Dendritic cell treated with granulocyte-macrophage colony-stimulating factor and Interleukin-4, amounts not matched to agents 40 ng/mL and 50 ng/mL, for 4 days (primary cell): Measurements from ENCODE around the gene BBS9.

ENCODE experiments used
- H3K27ac Mint-ChIP-seq: one replicate; pipeline ENCODE4 v1.8.0; 2022; ENCODE audit warnings: mild to moderate bottlenecking, mixed read lengths
- H3K27me3 Mint-ChIP-seq: one replicate; pipeline ENCODE4 v1.8.0; 2022; ENCODE audit warnings: mild to moderate bottlenecking, mixed read lengths
- H3K36me3 Mint-ChIP-seq: one replicate; pipeline ENCODE4 v1.8.0; 2022; ENCODE audit warnings: low read depth, mixed read lengths
- H3K4me1 Mint-ChIP-seq: one replicate; pipeline ENCODE4 v1.8.0; 2022; ENCODE audit warnings: low read depth, mixed read lengths
- H3K4me3 Mint-ChIP-seq: one replicate; pipeline ENCODE4 v1.8.0; 2022; ENCODE audit warnings: mild to moderate bottlenecking, moderate library complexity, mixed read lengths
- H3K9me3 Mint-ChIP-seq: one replicate; pipeline ENCODE4 v1.8.0; 2022; ENCODE audit warnings: mixed read lengths
- intact Hi-C: fragments of 100-400 bp; cut with micrococcal nuclease; formaldehyde crosslinking; loops from one replicate; pipeline ENCODE4 v1.15.0; 2022

The BBS9 gene

DNA sequence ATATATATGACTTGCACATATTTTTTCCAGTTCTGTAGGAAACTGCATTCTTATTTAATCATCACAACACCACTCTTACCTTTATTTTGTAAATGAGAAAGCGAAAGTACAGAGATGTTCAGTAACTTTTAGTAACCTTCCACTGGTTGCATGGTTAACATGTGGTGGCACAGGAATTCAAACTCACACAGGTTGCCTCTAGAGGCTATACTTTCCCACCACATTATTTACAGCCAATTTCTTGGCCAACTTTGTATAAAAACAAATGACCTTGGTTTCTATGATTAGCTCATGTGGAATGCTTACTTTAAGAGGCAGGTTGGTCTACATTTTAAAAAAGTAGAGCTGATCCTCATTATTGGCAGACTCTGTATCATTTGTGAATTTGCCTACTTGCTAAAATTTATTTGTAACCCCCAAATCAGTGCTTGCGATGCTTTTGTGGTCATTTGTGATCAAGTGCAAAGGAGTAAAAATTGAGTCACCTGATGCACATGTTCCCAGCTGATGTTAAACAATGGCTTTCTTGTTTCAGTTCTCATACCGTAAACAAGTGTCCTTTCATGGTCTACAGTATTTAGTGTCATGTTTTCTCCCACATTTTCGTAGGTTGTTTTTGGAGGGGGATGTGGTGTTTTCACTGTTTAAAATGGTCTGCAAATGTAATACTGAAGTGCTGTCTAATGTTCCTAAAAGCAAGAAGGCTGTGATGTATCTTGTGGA is 14.8 kb downstream of the BBS9 start:
- Mint-ChIP-seq H3K36me3 (no peaks in the 10 kb centered on the region), H3K27ac (no peak overlapping the region), H3K4me3 (no peak overlapping the region), H3K4me1 (no peaks in the 10 kb centered on the region), H3K9me3 (peaks cover 17% of the 10 kb centered on the region), H3K27me3 (no peaks in the 10 kb centered on the region)
- intact Hi-C loops: no loop called here

DNA sequence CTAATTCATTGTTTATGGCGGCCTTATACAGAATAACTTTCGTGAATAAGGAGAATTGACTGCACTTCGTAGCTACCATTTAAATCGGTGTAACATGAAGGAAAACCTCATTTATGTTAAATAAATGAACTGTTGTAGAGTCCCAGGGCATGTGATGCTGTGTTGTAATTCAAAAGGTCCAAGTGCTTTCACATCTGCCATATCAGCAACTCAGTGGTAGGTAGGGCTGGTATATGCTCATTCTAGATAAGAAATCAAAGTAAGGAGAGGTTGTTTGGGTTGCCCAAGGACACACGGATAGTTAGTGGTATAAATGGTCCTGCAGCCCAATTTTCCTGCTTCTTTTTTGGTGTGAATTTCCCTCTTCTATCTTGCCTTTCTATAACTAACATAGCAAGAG is 15.8 kb downstream of the BBS9 start:
- Mint-ChIP-seq H3K4me3 (no peak overlapping the region), H3K4me1 (no peaks in the 10 kb centered on the region), H3K9me3 (peaks cover 17% of the 10 kb centered on the region), H3K27ac (no peak overlapping the region), H3K36me3 (no peaks in the 10 kb centered on the region), H3K27me3 (no peaks in the 10 kb centered on the region)
- intact Hi-C loops: no loop called here

DNA sequence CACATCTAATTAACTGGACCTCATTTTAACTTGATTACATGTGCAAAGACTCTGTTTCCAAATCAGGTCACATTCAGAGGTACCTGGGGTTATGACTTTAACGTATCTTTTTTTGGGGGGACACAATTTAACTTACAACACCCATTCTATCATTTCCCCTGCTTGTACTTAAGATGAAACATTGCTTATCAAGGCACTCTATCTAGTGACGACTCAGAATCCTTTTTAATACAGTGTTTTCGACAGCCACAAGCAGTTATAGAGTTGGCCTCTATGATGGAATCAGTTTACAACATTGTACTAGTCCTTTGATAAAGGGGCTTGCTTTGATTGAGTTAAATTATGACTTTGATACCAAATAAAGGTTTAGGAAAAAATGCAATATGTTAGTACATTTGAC is 22.7 kb downstream of the BBS9 start:
- Mint-ChIP-seq H3K36me3 (no peaks in the 10 kb centered on the region), H3K9me3 (no peaks in the 10 kb centered on the region), H3K4me1 (no peaks in the 10 kb centered on the region), H3K4me3 (no peak overlapping the region), H3K27ac (no peak overlapping the region), H3K27me3 (no peaks in the 10 kb centered on the region)
- intact Hi-C loops: no loop called here

DNA sequence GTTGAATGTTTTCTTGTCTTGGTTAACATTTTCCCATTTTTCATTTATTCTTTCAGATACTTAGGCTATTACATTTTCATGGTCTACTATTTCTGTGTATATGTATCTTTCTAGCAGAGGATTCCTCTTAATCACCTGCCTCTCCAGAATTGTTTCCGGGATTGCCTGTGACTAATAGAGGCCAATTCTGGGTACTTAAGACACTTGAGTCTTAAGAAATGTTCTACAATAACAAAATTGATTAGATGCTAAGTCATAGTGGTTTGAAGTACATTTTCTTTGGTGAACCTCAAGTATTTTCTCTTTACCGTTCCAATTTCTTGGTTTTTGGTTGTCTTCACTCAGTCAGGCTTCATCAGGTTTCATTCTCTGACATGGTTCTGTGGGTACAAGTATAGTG is 26.4 kb downstream of the BBS9 start:
- no peaks in the 10 kb centered on the region for H3K36me3 Mint-ChIP-seq
- intact Hi-C loops: no loop called here
- no peak overlapping the region for H3K4me3 Mint-ChIP-seq
- no peaks in the 10 kb centered on the region for H3K9me3 Mint-ChIP-seq
- no peak overlapping the region for H3K27ac Mint-ChIP-seq
- no peaks in the 10 kb centered on the region for H3K4me1 Mint-ChIP-seq
- H3K27me3 Mint-ChIP-seq: no peaks in the 10 kb centered on the region

DNA sequence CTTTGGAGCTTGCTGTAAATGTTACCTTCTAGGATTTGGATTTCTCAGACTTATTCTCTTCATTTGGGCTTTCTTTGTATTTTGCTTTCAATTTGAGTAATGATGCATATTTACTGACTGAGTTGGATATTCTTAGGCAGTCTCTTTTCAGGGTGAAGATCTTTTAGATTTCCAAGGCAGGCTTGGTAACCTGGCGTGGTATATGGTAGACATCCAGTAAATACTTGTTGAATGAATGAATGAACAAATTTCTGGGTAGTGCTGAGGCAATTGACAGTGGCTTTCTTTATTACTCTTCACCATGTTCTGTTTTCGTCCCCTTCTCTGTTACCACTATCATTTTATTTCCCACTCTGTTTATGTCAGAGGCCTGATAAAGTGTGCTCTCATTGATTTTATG is 27.1 kb downstream of the BBS9 start:
- no peaks in the 10 kb centered on the region for H3K9me3 Mint-ChIP-seq
- no peak overlapping the region for H3K27ac Mint-ChIP-seq
- H3K27me3 Mint-ChIP-seq: no peaks in the 10 kb centered on the region
- no peaks in the 10 kb centered on the region for H3K36me3 Mint-ChIP-seq
- no peaks in the 10 kb centered on the region for H3K4me1 Mint-ChIP-seq
- intact Hi-C loops: no loop called here
- H3K4me3 Mint-ChIP-seq: no peak overlapping the region

DNA sequence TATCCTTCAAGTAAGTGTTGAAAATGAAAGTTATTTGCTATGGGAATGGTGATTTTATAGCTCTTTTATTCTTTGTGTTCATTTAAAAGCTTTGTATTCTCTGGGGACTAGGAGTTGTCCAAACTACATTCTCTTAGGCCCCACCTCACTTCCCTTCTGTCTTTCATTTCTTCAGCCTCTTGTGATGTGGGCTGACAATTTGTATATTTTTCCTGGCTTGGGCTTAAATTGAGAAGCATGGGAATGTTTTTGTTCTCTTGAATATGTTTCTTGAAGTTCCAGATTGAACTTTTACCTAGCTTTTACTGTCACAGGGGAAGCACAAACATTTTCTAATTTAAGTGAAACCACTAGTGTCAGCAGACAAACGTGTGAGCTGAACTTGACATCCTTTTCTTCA is 27.9 kb downstream of the BBS9 start:
- Mint-ChIP-seq H3K4me1 (no peaks in the 10 kb centered on the region), H3K27me3 (no peaks in the 10 kb centered on the region), H3K36me3 (no peaks in the 10 kb centered on the region), H3K4me3 (no peak overlapping the region), H3K9me3 (no peaks in the 10 kb centered on the region), H3K27ac (no peak overlapping the region)
- intact Hi-C loops: no loop called here

DNA sequence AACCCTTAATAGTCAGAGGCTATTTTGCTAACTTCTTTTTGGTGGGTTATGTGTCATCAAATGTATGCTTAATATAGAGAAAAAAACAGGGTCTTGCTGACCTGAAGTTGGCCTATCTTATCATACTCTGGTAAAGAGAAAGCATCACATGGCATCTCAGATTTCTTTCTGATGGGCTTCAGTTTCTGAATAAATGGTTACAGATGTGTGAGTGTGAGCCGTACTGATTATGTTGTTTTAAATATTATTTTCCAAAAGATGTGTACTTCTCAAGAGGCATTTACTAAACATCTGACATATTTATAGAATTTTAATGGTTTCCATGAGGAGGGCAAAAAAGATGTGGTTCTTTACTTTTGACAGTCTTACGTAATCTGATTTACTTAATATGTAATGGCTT is 28.4 kb downstream of the BBS9 start:
- H3K36me3 Mint-ChIP-seq: no peaks in the 10 kb centered on the region
- no peaks in the 10 kb centered on the region for H3K4me1 Mint-ChIP-seq
- no peaks in the 10 kb centered on the region for H3K9me3 Mint-ChIP-seq
- H3K27me3 Mint-ChIP-seq: no peaks in the 10 kb centered on the region
- no peak overlapping the region for H3K27ac Mint-ChIP-seq
- intact Hi-C loops: no loop called here
- H3K4me3 Mint-ChIP-seq: no peak overlapping the region

DNA sequence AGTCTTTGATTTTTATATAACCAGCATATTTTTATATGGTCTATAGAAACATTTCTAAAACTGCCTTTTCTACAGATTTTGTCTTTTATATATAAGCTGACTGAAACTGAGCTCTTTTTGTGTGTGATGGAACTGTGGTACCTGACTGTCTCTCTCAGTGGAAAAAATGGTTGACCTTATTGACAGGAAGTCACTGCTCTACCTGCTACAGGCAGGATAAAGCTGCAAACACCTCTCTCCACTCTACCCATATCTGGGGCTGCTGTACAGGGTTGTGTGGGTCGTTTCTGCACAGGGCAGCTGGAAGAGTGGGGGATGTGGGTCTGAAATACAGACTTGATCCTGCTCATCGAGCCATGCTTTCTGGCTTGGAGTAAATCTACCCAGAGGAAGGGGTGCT is 48.5 kb downstream of the BBS9 start:
- Mint-ChIP-seq H3K4me3 (no peak overlapping the region), H3K4me1 (no peaks in the 10 kb centered on the region), H3K9me3 (peaks cover 24% of the 10 kb centered on the region), H3K27me3 (no peaks in the 10 kb centered on the region), H3K36me3 (peaks cover 11% of the 10 kb centered on the region), H3K27ac (no peak overlapping the region)
- intact Hi-C loops: no loop called here

DNA sequence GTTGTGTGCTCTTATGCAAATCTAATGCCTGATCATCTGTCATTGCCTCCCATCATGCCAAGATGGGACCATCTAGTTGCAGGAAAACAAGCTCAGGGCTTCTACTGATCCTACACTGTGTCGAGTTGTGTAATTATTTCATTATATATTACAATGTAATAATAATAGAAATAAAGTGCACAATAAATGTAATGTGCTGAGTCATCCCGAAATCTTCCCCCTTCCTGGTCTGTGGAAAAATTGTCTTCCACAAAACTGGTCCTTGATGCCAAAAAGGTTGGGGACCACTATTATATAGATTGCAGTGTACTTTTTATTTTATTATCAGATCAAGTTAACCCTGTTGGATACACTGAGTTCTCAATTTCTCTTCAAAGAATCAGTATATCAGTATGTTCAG is 50.2 kb downstream of the BBS9 start:
- no peak overlapping the region for H3K27ac Mint-ChIP-seq
- intact Hi-C loops: no loop called here
- no peaks in the 10 kb centered on the region for H3K4me1 Mint-ChIP-seq
- H3K27me3 Mint-ChIP-seq: no peaks in the 10 kb centered on the region
- H3K36me3 Mint-ChIP-seq: peaks cover 11% of the 10 kb centered on the region
- peaks cover 13% of the 10 kb centered on the region for H3K9me3 Mint-ChIP-seq
- no peak overlapping the region for H3K4me3 Mint-ChIP-seq

DNA sequence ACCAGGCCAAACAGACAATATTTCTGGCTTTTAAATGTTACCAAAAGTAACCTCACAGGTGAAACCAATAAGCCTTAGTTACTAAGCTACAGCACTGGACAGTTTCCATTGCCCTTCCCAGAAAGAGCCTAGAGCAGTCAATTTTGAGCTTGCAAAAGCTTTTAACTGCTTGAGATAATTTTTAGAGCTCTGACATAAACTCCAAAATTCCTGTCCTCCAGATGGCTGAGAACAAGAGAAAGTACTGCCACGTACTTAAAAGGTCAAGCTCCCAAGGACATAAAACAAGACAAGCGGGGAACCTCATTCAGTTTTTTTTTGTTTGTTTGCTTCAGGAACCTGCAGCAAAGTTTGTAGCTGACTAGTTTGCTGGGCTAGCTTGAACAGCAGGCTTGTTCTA is 54.1 kb downstream of the BBS9 start:
- Mint-ChIP-seq H3K36me3 (peaks cover 11% of the 10 kb centered on the region), H3K4me3 (no peak overlapping the region), H3K27ac (no peak overlapping the region), H3K27me3 (no peaks in the 10 kb centered on the region), H3K9me3 (peaks cover 12% of the 10 kb centered on the region), H3K4me1 (no peaks in the 10 kb centered on the region)
- intact Hi-C loops: loop anchor here (5.0 to 10.0 kb wide), 2 partner anchors 569 to 711 kb away; no protein-coding TSS in a partner anchor

DNA sequence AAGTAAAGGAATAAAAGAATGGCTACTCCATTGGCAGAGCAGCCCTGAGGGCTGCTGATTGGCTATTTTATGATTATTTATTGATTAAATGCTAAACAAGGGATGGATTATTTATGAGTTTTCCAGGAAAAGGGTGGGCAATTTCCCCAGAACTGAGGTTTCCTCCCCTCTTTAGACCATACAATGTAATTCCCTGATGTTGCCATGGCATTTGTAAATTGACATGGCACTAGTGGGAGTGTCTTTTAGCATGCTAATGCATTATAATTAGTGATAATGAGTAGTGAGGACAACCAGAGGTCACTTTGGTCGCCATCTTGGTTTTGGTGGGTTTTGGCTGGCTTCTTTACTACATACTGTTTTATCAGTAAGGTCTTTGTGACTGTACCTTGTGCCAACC is 55.5 kb downstream of the BBS9 start:
- peaks cover 9% of the 10 kb centered on the region for H3K36me3 Mint-ChIP-seq
- intact Hi-C loops: loop anchor here (5.0 to 10.0 kb wide), 3 partner anchors 557 to 710 kb away; no protein-coding TSS in a partner anchor
- no peak overlapping the region for H3K4me3 Mint-ChIP-seq
- H3K27me3 Mint-ChIP-seq: no peaks in the 10 kb centered on the region
- H3K27ac Mint-ChIP-seq: no peak overlapping the region
- H3K9me3 Mint-ChIP-seq: peaks cover 8% of the 10 kb centered on the region
- no peaks in the 10 kb centered on the region for H3K4me1 Mint-ChIP-seq

DNA sequence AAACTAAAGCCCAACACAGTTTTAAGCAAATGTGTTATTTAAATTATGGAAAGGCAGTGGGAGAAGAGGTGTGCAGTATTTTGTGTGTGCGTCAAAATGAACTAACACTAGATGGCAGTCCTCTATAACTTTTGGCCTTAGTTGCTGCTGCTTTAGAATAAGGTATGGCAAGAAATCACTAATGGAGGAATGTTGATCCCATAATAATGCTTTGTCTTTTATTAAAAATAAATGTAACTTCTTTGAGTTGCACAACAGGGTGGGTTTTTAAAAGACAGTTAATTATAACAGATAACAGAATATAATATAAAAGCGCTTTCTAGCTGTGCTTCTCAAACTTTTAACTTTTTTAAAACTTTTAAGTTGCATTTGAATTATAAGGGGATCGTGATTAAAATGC is 56.4 kb downstream of the BBS9 start:
- Mint-ChIP-seq H3K4me3 (no peak overlapping the region), H3K27me3 (no peaks in the 10 kb centered on the region), H3K36me3 (no peaks in the 10 kb centered on the region), H3K27ac (no peak overlapping the region), H3K4me1 (peaks cover 4% of the 10 kb centered on the region), H3K9me3 (no peaks in the 10 kb centered on the region)
- intact Hi-C loops: loop anchor here (5.0 to 10.0 kb wide), 2 partner anchors 557 to 709 kb away; no protein-coding TSS in a partner anchor

DNA sequence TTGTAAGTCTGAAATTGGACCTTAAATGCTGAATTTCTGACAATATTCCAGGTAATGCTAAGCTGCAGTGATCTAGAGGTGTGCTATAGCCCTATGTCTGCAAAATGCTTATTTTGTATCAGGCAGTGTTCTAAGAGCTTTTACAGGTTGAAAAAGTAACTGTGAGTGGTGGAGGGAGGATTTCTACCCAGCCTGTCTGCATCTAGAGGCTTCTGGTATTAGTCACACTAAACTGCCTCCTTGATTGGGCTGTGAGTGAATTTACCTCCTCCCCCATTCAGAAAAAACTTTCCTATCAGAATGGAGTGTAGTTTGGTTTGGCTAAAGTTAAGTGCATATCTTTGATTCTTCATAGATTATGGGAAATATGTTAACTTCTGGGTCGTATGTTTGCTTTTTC is 56.8 kb downstream of the BBS9 start:
- Mint-ChIP-seq H3K9me3 (no peaks in the 10 kb centered on the region), H3K27me3 (no peaks in the 10 kb centered on the region), H3K36me3 (no peaks in the 10 kb centered on the region), H3K4me3 (no peak overlapping the region), H3K27ac (no peak overlapping the region), H3K4me1 (peaks cover 4% of the 10 kb centered on the region)
- intact Hi-C loops: loop anchor here (5.0 to 10.0 kb wide), 2 partner anchors 556 to 709 kb away; no protein-coding TSS in a partner anchor

DNA sequence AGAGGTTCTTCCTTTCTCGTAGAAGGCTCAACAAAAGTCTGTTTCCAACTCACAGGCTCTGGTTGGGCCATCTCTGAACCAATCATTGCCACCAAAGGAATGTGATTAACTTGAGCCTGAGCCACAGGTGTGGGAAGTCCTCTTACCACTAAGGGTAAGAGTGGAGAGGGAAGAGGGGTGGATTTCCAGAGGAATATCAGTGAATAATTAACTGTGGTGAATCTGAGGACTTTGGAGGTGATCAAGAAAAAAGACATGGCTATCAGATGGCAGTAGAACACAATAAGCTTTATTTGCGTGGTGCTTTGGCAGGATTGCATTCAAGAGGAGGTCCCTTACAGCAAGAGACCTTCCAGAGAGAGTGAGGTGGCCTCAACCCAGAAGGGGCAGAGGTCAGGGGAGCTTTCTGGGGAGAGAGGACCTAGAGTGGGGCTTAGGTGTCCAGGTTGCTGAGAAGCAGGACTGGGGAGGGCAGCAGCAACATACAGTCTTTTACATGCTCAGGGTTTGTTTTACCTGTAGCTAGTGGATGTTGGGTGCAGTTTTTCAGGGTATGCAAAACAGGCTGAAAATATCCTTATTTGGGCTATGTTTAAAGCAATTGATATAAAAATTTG is 61.4 kb downstream of the BBS9 start:
- H3K4me3 Mint-ChIP-seq: no peak overlapping the region
- peaks cover 16% of the 10 kb centered on the region for H3K4me1 Mint-ChIP-seq
- no peaks in the 10 kb centered on the region for H3K9me3 Mint-ChIP-seq
- no peaks in the 10 kb centered on the region for H3K27me3 Mint-ChIP-seq
- no peak overlapping the region for H3K27ac Mint-ChIP-seq
- intact Hi-C loops: no loop called here
- no peaks in the 10 kb centered on the region for H3K36me3 Mint-ChIP-seq

DNA sequence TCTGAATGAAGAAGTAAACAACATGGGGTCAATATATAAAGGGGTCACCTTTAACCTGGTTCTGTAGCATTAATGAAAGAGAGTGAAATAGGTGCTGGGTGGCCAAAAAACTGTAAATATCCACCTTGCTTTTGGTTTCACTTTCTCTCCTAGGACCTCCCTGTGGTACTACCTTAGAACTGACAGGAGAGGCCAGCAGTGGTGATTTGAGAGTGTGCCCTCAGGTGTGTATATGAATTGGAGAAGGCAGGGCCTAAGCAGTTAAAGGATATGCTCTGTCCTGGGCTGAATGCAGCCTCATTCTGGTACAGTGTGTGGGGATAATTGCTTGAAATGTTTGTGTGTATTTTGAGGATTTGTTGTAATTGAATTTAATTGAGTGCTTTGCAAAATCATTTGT is 62.0 kb downstream of the BBS9 start:
- Mint-ChIP-seq H3K36me3 (no peaks in the 10 kb centered on the region), H3K27me3 (no peaks in the 10 kb centered on the region), H3K4me3 (no peak overlapping the region), H3K4me1 (peaks cover 16% of the 10 kb centered on the region), H3K27ac (no peak overlapping the region), H3K9me3 (no peaks in the 10 kb centered on the region)
- intact Hi-C loops: no loop called here
